Vagina (tissue), 2 donors: ENCODE measurements around the gene RNU7-1. TPM values are rescaled to one million over a fixed set of nuclear protein-coding genes. Genes with fewer than 3 reads are reported as not detected.

ENCODE experiments used
- DNase-seq, 2 donors: peaks; one replicate each; pipeline ENCODE4 v3.0.0-alpha.2; 2017; ENCODE audit errors: extremely low spot score in 2 of 2
- H3K27ac ChIP-seq: fragments of 200-600 bp; sonication (generic); one replicate; pipeline ENCODE4 v1.5.1; 2019
- H3K27me3 ChIP-seq: fragments of 200-600 bp; sonication (generic); one replicate; pipeline ENCODE4 v1.5.1; 2019
- H3K36me3 ChIP-seq, 2 donors: fragments of 200-600 bp; sonication (generic); one replicate each; pipeline ENCODE4 v1.5.1; 2017 to 2019
- H3K4me1 ChIP-seq: fragments of 200-600 bp; sonication (generic); one replicate; pipeline ENCODE4 v1.5.1; 2019
- H3K4me3 ChIP-seq, 2 donors: fragments of 200-600 bp; sonication (generic); 1 replicate in 1 of 2; 2 replicates in 1 of 2; pipeline ENCODE4 v1.5.1; 2016 to 2019
- H3K9me3 ChIP-seq: fragments of 200-600 bp; sonication (generic); one replicate; pipeline ENCODE4 v1.5.1; 2019
- POLR2A ChIP-seq, 2 donors: fragments of 450-650 bp; IDR thresholded peaks; one replicate each; pipeline ENCODE4 v1.6.1; 2017; ENCODE audit warnings: antibody characterized with exemption in 2 of 2, mild to moderate bottlenecking in 2 of 2, moderate library complexity in 2 of 2
- POLR2AphosphoS5 ChIP-seq, 2 donors: sonication (generic); formaldehyde crosslinking; IDR thresholded peaks; one replicate each; pipeline ENCODE4 v1.9.0; 2017; ENCODE audit warnings: antibody characterized with exemption in 2 of 2, mild to moderate bottlenecking in 2 of 2, low read depth in 1 of 2; ENCODE audit not compliant: insufficient read depth in 1 of 2
- intact Hi-C: fragments of 100-400 bp; cut with DNase I; formaldehyde crosslinking; loops from one replicate; pipeline ENCODE4 v1.15.1; 2023
- total RNA-seq: library from RNA; depleted of rRNA; stranded (reverse); fragments of >200 nt; gene quantifications from one replicate; pipeline ENCODE4 v1.2.3, GENCODE V29; 2016
- TF ChIP-seq, protein P1 (sequence below), 3 experiments: fragments of 450-650 bp in 2 of 3; fragments of 200-600 bp in 1 of 3; sonication (generic) in 1 of 3; IDR thresholded peaks; one replicate each; pipeline ENCODE4 v1.5.1; 2017 to 2019; ENCODE audit warnings: antibody characterized with exemption in 3 of 3, mild to moderate bottlenecking in 2 of 3, moderate library complexity in 2 of 3

RNU7-1 gene
- total RNA-seq, 1 donor from 2014 or later = not detected

DNA sequence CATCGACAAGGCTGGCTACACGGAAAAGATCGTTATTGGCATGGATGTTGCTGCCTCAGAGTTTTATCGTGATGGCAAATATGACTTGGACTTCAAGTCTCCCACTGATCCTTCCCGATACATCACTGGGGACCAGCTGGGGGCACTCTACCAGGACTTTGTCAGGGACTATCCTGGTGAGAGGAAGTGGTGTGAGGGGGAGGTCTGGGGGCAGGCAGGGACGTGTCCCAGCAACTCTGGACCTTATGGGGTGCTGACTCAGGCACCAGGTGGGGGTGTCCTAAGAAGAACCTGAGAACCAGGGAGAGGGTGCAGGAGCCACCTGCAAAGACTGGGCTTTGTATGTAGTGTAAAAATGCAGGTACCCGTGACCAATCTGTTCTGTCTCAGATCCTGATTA lies 24.0 kb upstream of the RNU7-1 start:
- H3K27me3 ChIP-seq = no peaks in the 10 kb centered on the region
- no peaks in the 10 kb centered on the region for H3K9me3 ChIP-seq
- no peak for DNase-seq
- H3K36me3 ChIP-seq = peaks cover 0 to 10% of the 10 kb centered on the region in 2 donors
- H3K4me3 ChIP-seq = no peak overlapping the region
- no peak overlapping the region for H3K27ac ChIP-seq
- intact Hi-C loops = no loop called here
- H3K4me1 ChIP-seq = peaks cover 20% of the 10 kb centered on the region
- TF ChIP-seq POLR2A (IDR thresholded peaks at IDR 0.05) = no peak
- no peak for TF ChIP-seq POLR2AphosphoS5 (IDR thresholded peaks at IDR 0.05; ENCODE audit: insufficient read depth in 1 of 2, low read depth in 1 of 2)
- TF ChIP-seq, protein P1, sequence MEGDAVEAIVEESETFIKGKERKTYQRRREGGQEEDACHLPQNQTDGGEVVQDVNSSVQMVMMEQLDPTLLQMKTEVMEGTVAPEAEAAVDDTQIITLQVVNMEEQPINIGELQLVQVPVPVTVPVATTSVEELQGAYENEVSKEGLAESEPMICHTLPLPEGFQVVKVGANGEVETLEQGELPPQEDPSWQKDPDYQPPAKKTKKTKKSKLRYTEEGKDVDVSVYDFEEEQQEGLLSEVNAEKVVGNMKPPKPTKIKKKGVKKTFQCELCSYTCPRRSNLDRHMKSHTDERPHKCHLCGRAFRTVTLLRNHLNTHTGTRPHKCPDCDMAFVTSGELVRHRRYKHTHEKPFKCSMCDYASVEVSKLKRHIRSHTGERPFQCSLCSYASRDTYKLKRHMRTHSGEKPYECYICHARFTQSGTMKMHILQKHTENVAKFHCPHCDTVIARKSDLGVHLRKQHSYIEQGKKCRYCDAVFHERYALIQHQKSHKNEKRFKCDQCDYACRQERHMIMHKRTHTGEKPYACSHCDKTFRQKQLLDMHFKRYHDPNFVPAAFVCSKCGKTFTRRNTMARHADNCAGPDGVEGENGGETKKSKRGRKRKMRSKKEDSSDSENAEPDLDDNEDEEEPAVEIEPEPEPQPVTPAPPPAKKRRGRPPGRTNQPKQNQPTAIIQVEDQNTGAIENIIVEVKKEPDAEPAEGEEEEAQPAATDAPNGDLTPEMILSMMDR (IDR thresholded peaks at IDR 0.05) = no peak

DNA sequence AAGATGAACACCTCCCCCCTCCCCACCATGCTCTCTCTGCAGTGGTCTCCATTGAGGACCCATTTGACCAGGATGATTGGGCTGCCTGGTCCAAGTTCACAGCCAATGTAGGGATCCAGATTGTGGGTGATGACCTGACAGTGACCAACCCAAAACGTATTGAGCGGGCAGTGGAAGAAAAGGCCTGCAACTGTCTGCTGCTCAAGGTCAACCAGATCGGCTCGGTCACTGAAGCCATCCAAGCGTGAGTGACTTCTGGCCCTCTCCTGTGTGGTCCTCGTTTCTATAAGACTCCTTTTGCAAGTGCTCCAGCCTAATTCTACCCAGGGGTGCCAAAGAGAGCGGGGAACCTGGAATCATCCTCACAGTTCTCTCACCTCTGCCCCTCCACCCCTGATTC lies 22.1 kb upstream of the RNU7-1 start:
- Histone ChIP-seq H3K27ac (no peak overlapping the region), H3K27me3 (no peaks in the 10 kb centered on the region), H3K4me3 (no peak overlapping the region), H3K36me3 (peaks cover 0 to 10% of the 10 kb centered on the region in 2 donors), H3K4me1 (peaks cover 23% of the 10 kb centered on the region), H3K9me3 (no peaks in the 10 kb centered on the region)
- no peak for TF ChIP-seq POLR2AphosphoS5 (IDR thresholded peaks at IDR 0.05; ENCODE audit: insufficient read depth in 1 of 2, low read depth in 1 of 2)
- no peak for TF ChIP-seq POLR2A (IDR thresholded peaks at IDR 0.05)
- TF ChIP-seq, protein P1 (IDR thresholded peaks at IDR 0.05) = no peak
- intact Hi-C loops = no loop called here
- no peak for DNase-seq

DNA sequence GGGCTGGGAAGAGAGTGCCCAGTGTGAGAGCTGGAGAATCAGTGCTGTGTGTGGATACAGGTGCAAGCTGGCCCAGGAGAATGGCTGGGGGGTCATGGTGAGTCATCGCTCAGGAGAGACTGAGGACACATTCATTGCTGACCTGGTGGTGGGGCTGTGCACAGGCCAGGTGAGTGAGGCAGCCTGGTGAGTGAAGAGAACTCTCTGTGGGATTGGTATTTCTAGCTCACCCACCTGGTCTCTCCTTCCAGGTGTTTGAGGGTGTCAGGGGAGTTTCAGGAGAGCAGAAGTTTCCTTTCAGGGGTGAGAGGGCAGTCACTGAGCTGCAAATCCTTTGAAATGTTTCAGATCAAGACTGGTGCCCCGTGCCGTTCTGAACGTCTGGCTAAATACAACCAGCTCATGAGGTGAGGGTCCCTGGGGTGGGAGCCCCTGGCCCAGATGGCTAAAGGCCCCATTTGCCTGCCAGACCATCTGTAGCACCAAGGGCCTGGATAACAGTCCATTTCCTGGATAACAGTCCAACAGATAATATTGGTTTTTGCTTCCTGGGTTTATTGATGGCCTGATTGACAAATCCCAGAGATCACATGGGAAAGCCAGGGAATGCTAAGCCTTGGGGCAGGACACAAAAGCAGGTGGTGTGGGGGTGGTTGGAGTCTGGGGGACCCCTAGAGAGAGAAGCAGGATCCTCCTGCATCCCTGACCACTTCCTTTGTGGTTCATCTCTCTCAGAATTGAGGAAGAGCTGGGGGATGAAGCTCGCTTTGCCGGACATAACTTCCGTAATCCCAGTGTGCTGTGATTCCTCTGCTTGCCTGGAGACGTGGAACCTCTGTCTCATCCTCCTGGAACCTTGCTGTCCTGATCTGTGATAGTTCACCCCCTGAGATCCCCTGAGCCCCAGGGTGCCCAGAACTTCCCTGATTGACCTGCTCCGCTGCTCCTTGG lies 21.3 kb upstream of the RNU7-1 start:
- H3K27ac ChIP-seq = no peak overlapping the region
- no peaks in the 10 kb centered on the region for H3K9me3 ChIP-seq
- no peaks in the 10 kb centered on the region for H3K27me3 ChIP-seq
- peaks cover 0 to 10% of the 10 kb centered on the region in 2 donors for H3K36me3 ChIP-seq
- peaks cover 30% of the 10 kb centered on the region for H3K4me1 ChIP-seq
- no peak for DNase-seq
- TF ChIP-seq POLR2A (IDR thresholded peaks at IDR 0.05) = no peak
- TF ChIP-seq, protein P1 (IDR thresholded peaks at IDR 0.05) = no peak
- no peak for TF ChIP-seq POLR2AphosphoS5 (IDR thresholded peaks at IDR 0.05; ENCODE audit: insufficient read depth in 1 of 2, low read depth in 1 of 2)
- intact Hi-C loops = no loop called here
- no peak overlapping the region for H3K4me3 ChIP-seq

DNA sequence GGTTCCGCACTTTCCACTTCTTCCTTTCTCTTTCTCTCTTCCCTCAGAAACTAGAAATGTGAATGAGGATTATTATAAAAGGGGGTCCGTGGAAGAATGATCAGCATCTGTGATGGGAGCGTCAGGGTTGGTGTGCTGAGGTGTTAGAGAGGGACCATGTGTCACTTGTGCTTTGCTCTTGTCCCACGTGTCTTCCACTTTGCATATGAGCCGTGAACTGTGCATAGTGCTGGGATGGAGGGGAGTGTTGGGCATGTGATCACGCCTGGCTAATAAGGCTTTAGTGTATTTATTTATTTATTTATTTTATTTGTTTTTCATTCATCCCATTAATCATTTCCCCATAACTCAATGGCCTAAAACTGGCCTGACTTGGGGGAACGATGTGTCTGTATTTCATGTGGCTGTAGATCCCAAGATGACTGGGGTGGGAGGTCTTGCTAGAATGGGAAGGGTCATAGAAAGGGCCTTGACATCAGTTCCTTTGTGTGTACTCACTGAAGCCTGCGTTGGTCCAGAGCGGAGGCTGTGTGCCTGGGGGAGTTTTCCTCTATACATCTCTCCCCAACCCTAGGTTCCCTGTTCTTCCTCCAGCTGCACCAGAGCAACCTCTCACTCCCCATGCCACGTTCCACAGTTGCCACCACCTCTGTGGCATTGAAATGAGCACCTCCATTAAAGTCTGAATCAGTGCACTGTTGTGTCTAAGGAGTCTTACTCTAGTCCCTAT lies 20.4 kb upstream of the RNU7-1 start:
- DNase-seq = no peak
- Histone ChIP-seq H3K27me3 (no peaks in the 10 kb centered on the region), H3K4me3 (no peak overlapping the region), H3K27ac (no peak overlapping the region), H3K36me3 (peaks cover 0 to 10% of the 10 kb centered on the region in 2 donors), H3K4me1 (peaks cover 31% of the 10 kb centered on the region), H3K9me3 (no peaks in the 10 kb centered on the region)
- TF ChIP-seq POLR2AphosphoS5 (IDR thresholded peaks at IDR 0.05; ENCODE audit: insufficient read depth in 1 of 2, low read depth in 1 of 2) (no peak), POLR2A (IDR thresholded peaks at IDR 0.05) (no peak)
- TF ChIP-seq, protein P1 (IDR thresholded peaks at IDR 0.05) = no peak
- intact Hi-C loops = no loop called here
